ENCODE results near the gene ABCA13.
"Not testable (repeated sequence)": the region's sequence is repeated elsewhere in the genome, so short reads cannot be mapped to it uniquely, and the experiment has no call there.

The ABCA13 gene, protein sequence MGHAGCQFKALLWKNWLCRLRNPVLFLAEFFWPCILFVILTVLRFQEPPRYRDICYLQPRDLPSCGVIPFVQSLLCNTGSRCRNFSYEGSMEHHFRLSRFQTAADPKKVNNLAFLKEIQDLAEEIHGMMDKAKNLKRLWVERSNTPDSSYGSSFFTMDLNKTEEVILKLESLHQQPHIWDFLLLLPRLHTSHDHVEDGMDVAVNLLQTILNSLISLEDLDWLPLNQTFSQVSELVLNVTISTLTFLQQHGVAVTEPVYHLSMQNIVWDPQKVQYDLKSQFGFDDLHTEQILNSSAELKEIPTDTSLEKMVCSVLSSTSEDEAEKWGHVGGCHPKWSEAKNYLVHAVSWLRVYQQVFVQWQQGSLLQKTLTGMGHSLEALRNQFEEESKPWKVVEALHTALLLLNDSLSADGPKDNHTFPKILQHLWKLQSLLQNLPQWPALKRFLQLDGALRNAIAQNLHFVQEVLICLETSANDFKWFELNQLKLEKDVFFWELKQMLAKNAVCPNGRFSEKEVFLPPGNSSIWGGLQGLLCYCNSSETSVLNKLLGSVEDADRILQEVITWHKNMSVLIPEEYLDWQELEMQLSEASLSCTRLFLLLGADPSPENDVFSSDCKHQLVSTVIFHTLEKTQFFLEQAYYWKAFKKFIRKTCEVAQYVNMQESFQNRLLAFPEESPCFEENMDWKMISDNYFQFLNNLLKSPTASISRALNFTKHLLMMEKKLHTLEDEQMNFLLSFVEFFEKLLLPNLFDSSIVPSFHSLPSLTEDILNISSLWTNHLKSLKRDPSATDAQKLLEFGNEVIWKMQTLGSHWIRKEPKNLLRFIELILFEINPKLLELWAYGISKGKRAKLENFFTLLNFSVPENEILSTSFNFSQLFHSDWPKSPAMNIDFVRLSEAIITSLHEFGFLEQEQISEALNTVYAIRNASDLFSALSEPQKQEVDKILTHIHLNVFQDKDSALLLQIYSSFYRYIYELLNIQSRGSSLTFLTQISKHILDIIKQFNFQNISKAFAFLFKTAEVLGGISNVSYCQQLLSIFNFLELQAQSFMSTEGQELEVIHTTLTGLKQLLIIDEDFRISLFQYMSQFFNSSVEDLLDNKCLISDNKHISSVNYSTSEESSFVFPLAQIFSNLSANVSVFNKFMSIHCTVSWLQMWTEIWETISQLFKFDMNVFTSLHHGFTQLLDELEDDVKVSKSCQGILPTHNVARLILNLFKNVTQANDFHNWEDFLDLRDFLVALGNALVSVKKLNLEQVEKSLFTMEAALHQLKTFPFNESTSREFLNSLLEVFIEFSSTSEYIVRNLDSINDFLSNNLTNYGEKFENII (N-terminal part only)

DNA sequence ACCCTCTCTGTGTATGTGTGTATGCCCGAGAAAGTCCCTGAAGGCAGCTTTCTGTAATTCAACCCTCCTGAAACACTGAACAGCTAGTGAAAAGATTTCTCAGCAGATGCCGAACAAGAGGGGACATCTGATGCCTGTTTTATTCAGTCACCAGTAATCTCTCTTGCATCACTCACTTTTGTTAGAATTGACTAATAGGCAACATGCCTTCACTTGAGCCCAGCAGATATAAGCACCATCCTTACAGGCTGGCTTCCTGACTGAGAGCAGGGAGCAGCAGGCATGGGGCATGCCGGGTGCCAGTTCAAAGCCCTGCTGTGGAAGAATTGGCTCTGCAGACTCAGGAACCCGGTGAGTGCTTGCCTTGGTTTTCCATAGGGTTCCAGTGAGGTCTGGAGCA, at the start of gene ABCA13:
TSS of gene ABCA13 (plus strand) at position 257 of the 400 bp plus-strand sequence. CDS start at position 283, 26 bp downstream.
- no peak for FAIRE-seq

DNA sequence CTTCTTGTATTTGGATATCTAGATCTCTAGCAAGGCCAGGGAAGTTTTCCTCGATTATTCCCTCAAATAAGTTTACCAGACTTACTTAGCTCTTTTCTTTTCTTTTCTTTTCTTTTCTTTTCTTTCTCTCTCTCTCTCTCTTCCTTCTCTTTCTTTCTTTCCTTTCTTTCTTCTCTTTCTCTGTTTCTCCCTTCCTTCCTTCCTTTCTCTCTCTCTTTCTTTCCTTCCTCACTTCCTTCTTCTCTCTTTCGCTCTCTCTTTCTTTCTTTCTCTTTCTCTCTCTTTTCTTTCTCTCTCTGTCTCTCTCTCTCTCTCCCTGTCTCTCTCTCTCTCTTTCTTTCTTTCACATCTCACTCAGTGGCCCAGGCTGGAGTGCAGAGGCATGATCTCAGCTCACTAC, 45.2 kb upstream of the ABCA13 start:
- FAIRE-seq = no peak

DNA sequence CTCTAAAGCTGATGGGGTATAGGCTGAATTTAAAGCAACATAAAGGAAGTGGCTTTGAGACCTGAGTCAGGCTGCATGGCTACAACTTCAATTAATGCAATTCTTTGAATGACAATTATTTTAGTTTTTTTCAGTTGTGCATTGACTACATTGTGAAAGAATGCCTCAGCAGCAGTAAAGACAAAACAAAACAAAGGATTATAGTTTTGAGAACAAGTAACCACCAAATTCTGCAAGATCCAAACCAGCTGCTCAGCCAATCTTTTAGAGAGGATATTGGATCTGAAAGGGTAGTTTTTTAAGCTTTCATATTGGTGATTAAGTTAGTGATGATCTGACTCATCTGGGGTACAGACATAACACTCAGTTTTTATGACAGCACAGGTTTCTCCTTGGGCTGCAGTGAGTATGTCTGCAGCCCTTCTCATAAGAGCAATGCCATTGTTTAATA, 40.6 kb upstream of the ABCA13 start:
- no peak for FAIRE-seq

DNA sequence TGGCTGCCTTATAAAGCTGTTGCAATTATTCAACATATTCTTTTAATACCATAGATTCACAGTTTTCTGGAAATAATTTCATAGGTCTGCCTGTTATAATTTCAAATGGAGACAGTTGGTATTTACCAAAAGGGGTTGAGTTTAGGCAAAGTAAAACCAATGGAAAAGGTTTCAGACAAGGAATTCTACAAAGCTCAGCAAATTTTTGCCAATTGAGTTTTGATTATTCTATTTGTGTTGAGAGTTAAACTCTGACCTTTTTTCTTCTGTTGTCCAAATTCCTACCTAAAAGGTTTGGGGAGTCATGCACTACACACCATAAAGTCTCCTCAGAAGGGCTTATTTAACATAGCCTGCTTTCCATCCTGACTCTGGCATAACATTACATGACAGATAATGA, 38.5 kb upstream of the ABCA13 start:
- FAIRE-seq = no peak

DNA sequence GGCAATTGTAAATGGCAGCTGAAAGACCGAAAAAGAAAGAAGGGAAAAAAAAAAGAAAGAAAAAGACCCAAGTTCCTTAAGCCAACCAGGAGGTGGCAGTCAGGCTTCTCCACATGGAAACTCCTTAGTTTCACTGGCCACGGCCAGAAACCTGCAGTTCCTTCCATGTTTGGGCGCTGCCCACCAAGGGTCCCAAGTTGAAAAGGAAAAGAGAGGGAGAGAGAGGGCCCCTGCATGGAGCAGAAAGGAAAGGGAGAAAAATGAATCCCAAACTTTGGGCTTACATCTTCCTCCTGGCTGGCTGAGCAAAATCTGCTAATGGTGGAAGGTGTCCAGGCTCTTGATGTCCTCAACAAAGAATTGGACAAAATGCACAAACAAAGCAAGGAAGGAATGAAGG, 31.8 kb upstream of the ABCA13 start:
- FAIRE-seq = no peak

DNA sequence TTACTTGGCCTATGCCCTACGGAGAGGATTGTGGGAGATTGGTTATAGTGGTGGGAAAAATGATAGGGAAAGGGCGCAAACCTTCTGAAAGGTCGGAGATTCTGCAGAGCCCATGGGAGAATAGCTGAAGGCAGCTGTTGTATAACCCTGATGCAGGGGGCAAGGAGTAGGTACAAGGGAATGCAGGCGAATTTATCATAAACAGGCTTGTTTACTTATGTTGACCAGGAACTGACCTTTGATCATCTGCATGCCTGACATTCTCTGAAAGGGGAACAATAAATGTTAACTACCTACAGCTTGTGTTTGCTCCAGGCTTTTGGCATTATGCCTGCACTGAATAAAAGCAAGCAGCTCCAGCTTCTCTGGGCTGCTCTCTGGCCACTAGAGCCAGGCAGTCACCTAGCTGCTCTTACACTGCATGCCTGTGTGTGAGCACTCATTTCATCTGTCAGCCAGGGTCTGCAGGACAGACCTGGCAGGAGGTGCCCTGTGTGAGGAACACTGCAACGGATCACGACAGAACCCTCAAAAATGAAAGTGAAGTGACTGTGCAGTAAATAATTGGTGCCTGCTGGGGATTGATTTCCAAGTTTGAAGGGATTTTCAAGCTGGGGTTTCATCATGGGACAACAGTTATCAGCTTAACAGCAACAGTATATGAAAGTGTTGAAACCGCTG, 31.1 kb upstream of the ABCA13 start:
- no peak for FAIRE-seq

DNA sequence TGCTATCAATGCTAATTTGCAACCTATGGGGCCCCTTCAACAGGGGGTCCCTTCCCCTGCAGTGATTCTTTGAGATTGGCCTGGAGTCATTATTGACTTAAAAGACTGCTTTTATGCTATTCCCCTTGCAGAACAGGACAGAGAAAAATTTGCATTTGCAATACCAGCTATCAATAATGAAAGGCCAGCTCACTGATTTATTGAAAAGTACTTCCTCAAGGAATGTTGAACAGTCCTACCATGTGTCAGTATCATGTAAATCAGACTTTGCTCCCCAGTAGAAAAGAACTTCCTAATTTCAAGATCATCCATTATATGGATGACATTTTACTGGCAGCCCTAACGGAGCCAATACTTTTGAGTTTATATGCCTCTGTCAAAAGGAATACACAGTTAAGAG, 29.7 kb upstream of the ABCA13 start:
- FAIRE-seq = no peak

DNA sequence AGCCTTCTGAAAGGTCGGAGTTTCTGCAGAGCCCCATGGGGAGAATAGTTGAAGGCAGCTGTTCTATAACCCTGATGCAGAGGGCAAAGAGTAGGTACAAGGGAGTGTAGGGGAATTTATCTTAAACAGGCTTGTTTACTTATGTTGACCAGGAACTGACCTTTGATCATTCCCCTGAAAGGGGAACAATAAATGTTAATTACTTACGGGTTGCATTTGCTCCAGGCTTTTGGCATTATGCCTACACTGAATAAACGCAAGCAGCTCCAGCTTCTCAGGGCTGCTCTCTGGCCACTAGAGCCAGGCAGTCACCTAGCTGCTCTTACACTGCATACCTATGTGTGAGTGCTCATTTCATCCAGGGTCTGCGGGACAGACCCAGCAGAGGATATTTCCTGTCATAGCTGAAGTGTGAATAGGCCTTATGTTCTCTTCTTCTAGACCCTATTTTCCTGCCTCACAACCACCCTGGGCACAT, 26.9 kb upstream of the ABCA13 start:
- no peak for FAIRE-seq

DNA sequence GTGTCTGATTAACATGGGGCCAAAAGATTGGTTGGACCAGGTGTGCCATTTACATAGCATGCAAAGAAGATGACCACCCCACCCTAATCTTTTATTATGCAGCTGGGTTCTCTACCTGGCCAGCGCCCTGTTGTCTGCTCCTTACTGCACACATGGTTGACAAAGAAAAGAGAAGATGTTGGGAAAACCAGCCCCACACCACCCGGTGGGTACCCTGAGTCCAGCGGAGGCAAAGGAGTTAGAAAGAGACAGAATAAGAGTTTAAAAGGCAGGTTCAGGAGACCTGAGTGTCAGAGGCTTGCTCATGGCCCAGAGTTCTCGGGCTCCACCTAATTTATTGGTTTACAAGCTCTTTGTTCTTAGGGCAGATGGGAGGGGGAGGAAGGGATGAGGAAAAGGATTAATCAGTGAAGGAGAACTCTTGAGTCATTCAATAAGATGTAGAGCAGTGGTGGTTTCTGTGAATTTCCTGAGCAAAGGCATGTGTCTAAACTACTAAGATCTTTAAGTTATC, 24.1 kb upstream of the ABCA13 start:
- FAIRE-seq = no peak

DNA sequence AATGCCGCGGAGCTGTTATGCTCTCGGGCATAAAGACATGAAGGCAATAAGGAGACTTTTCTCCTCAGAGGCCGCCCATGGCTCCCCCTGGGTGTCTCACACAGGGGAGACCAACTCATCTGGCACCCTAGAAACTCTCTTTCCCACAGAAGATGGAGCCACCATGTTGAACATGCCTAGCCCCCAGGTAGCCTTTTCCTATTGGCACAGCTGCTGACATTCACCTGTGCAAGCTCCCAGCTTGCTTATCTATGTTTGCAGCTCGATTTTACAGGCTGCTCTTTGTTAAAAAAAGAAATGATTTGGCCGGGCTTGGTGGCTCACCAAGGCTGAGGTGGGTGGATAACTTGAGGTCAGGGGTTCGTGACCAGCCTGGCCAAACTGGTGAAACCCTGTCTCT, 23.6 kb upstream of the ABCA13 start:
- FAIRE-seq = not testable (repeated sequence)

DNA sequence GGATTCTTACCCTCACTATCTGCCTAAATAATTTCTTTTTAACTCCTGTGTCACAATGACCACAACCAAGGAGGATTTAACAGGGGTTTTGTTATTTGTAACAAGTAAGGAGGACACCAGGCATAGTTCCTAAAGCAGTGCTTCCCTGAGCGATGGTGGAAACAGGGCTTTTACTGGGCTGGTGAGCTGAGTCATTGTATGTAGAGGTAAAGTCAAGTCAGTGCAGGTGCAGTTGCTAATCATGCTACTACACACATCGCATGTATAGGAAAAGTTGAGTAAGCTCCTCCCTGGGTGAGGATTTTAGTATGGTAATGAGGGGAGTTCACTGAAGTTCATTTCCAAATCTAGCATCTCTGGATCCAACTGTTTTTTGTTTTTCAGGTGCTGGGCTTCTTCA, 22.9 kb upstream of the ABCA13 start:
- FAIRE-seq = no peak

DNA sequence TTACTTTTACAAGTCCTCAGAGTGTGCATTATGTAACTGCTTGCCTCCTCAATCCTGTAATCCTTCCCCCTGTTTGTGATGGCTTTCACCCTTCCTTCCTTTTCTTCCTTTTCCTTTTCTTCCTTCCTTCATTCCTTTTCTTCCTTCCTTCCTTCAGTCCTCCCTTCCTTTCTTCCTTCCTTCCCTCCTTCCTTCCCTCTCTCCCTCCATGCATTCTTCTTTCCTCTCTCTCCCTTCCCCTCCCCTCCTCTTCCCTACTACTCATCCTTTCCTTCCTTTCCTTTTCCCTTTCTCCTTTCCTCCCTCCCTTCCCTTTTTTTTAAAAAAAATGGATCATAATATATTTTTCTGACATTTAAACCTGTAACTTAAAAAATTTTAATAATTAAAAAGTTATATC, 22.2 kb upstream of the ABCA13 start:
- no peak for FAIRE-seq

DNA sequence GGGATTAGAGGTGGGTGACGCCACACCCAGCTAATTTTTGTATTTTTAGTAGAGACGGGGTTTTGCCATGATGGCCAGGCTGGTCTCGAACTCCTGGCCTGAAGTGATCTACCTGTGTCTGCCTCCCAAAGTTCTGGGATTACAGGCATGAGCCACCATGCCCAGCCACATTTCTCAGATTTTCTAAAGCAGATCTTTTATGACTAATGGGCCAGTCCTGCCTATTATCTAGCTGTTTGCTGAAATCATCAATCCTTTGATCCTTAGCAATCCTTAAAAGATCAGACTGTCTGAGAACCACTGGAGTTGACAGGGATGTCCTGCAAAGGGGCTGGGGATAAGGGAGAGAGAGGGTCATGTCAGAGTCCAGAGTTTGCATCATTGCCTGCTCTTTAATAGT, 21.2 kb upstream of the ABCA13 start:
- no peak for FAIRE-seq

DNA sequence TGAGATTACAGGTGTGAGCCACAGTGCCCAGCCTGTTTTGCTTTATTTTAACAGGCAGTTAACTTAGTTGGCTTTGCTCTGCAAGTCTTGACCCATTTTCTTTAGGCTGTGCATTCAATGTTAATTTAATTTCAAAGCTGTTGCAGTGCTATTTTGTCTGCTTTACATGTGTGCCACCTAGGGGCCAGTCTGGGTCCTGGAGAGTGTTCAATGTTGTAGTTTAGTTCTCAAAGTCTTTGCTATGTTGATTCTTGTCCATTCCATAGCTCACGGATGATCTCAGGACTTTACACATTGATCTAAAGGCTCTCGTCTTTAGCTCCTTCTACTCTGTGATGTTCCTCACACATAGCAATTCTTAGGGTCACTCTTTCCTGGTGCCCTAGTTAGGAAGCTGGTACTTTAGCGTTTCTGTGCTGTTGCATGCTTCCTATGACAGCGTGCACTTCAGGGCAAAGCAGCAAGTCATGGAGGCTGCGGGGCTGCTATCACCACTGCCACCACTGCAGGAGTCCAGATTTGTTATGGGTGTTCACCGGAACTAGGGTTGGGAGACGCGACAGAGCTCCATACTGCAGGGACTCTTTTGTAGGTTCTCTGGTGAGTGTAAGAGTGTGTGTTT, 16.4 kb upstream of the ABCA13 start:
- no peak for FAIRE-seq

DNA sequence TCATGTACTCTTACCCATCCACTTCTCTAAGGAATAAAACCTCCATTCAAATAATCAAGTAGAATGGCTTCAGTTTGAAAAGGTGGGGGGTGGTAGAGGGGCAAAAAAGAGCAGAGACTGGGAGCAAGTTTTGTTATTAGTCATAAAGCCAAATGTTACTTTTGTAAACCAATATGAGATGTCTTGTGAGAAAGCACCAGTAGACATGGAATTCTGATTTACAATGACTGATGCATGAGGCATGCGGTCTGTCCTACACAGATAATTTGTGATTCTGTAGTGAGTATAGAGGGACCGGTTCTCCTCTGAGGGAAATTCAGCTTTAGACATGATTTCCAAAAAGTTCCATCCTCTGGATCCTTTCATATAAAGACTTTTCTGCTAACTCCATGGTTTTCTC, 12.9 kb upstream of the ABCA13 start:
- FAIRE-seq = no peak

DNA sequence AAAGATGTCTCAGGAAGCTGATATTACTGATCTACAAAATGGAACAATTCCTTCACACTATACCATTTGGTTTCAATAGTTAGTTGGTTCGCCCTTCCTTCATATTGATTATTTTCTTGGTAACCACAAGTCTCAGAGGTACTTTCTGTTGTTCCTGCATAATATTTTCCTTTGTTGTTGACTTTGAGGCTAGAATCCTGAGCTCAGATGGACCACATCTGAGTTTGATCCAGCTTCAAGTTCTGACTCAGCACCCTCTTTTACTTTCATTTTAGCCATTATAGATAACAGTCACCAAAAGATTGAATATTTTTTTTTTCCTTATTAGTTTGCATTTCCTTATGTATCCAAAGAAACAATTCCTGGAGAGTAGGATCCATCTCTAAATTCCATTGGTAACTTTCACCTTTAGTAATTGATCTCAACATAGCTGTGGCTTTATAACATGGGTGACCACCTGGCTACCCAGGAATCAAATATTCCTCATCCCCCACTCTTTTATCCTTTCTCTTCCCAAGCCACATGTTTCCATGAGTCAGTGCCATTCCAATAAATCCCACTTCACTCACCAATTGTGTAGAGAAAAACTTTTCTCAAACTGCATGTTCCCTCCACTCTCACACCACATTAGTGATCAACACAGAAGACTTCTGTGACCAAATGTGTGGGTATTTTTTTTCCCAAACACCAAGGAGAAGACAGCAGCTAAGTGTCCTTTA, 9.7 kb upstream of the ABCA13 start:
- FAIRE-seq = no peak

DNA sequence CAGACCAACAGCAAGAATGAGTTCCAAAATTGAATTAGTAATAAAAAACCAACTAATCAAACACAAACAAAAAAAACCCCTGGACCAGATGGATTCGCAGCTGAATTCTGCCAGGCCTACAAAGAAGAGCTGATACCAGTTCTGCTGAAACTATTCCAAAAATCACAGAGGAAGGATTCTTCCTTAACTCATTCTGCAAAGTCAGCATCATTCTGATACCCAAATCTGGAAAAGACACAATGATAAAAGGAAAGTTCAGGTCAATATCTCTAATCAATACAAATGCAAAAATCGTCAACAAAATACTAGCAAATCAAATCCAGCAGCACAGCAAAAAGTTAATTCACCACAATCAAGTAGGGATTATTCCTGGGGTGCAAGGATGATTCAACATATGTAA, 6.1 kb upstream of the ABCA13 start:
- FAIRE-seq = no peak

DNA sequence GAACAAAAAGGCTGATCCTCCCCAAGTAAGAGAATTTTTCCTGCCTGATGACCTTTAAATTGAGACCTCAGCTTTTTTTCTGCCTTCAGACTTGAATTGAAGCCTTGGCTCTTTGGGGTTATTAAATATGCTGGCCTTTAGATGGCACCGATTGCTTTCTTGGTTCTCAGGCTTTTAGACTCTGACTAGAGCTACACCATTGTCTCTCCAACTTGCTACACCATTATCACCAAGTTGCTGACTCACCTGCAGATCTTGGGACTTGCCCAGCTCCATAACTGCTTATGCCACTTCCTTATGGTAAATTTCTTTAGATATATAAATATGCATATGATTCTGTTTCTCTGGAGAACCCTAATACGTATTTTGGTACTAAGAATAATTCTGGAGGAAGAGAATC, 3.1 kb upstream of the ABCA13 start:
- no peak for FAIRE-seq

DNA sequence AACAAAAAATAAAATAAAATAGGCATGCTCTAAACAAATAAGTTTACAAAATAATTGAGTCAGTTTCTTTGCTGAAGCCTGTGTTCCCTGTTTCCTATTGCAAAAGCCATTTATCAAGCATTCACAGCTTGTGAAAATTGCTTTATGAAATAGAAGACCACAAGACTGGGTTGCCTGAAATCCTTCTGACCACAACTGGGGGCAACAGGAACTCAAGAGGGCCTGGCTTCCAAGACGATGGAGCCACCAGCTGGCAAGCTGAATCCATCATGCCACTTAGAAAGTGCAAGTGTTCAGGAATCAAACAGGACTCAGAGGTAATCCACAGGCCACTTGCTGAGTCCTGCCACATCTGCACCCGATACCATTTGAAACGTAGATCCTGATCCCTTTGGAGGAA, 752 bp upstream of the ABCA13 start:
- FAIRE-seq = no peak

DNA sequence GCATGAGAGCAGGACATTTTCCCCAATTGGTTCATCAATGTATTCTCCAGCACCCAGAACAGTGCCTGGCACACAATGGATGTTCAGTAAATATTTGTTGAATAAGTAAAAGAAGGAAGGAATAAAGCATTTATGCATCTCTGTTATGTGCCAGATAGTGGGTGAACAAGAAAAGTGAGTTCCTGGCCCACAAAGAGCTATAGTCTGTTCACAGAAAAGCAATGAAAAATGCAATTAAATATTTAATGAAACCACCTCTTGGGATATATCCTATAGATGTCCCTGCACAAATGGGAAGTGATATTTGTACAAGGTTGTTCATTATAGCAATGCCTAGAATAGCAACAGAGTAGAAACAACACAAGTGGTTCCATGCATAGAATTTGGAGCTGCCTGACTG, 2.1 kb downstream of the ABCA13 start:
- no peak for FAIRE-seq

Data from G401.6 (cell line).